Neutrophil (primary cell): Measurements from ENCODE around the gene ARHGAP22.

Experiments
- H3K27ac ChIP-seq: fragments of 200-600 bp; sonication (generic); 2 replicates; pipeline ENCODE4 v1.5.1; 2016; ENCODE audit warnings: mild to moderate bottlenecking, moderate library complexity
- H3K27me3 ChIP-seq: fragments of 200-600 bp; sonication (generic); 2 replicates; pipeline ENCODE4 v1.6.0; 2016; ENCODE audit warnings: mild to moderate bottlenecking
- H3K36me3 ChIP-seq: fragments of 200-600 bp; sonication (generic); 2 replicates; pipeline ENCODE4 v1.5.1; 2017
- H3K4me1 ChIP-seq, 2 experiments: fragments of 200-600 bp in 1 of 2; sonication (generic) in 1 of 2; 1 replicate in 1 of 2; 2 replicates in 1 of 2; pipeline versions ENCODE4 v1.5.1 to v1.6.1; 2013 to 2016; ENCODE audit warnings: low read depth in 1 of 2, low read length in 1 of 2, mild to moderate bottlenecking in 1 of 2, moderate library complexity in 1 of 2; ENCODE audit not compliant: control insufficient read depth in 1 of 2, insufficient read depth in 1 of 2
- H3K4me3 ChIP-seq, 2 experiments: fragments of 200-600 bp in 1 of 2; sonication (generic) in 1 of 2; 1 replicate in 1 of 2; 2 replicates in 1 of 2; pipeline ENCODE4 v1.5.1; 2013 to 2016; ENCODE audit warnings: low read depth in 1 of 2, low read length in 1 of 2, mild to moderate bottlenecking in 1 of 2, moderate library complexity in 1 of 2
- H3K9me3 ChIP-seq: fragments of 200-600 bp; sonication (generic); 2 replicates; pipeline ENCODE4 v1.5.1; 2016
- CTCF ChIP-seq: fragments of 200-600 bp; sonication (generic); IDR thresholded peaks from 2 replicates; pipeline ENCODE4 v1.5.1; 2016; ENCODE audit warnings: antibody characterized with exemption

Gene ARHGAP22

DNA sequence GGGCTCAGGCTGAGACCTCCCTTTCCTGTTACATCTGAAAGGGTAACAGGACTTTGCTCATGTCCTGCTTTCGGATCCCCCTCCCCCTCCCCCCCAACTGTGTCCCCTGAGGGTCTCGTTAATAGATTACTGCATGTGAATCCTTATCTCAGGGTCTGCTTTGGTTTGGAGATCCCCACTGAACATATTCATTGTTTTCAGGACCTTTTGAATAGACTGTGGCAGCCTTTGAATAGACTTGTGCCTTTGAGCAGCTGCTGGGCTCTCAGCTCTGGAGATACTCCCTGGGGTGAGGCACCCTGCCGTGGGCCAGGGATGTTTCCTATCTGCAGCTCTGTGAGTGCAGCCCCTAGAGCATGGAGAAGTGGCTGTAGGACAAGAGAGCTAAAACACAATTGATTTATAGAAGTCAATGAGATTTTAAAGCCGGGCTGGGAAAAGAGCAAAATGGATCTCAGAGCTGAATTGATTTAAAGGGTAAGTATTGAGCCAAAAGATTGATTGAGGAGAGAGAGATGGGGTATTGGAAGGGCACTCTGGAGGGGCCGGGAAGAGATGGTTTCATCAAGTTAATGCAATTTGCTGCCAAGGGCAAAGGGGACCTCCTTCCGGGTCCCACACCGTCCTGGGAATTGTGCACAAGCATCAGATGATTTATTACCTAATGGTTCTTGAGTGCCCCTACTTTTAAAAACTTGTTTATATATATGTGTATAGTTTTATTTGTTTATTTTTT is 9.9 kb downstream of the ARHGAP22 start:
- Histone ChIP-seq H3K9me3 (no peaks in the 10 kb centered on the region), H3K4me1 (no peaks in the 10 kb centered on the region), H3K27me3 (no peaks in the 10 kb centered on the region), H3K4me3 (no peak overlapping the region), H3K27ac (no peak overlapping the region), H3K36me3 (no peaks in the 10 kb centered on the region)
- TF ChIP-seq CTCF = no peak

DNA sequence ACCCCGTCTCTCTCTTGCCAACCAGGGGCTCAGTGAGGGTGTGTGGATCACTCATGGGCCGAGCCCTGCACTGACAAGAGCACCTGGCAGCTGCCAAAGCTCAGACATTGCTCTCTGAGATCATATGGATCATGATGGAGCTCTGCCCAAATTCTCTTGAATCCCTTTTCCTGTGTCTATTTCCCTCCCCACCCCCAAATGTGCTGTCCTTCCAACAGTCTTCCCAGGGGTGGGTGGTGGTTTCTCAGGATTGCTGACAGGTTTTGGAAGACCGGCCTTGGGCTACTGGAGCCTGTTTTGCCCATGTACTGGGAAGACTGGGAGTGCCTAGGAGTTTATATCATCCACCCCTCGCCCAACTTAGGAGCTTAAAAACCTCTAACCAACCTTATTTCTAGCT is 10.5 kb downstream of the ARHGAP22 start:
- Histone ChIP-seq H3K27me3 (no peaks in the 10 kb centered on the region), H3K36me3 (no peaks in the 10 kb centered on the region), H3K4me1 (no peaks in the 10 kb centered on the region), H3K4me3 (no peak overlapping the region), H3K9me3 (no peaks in the 10 kb centered on the region), H3K27ac (no peak overlapping the region)
- TF ChIP-seq CTCF = no peak

- Histone ChIP-seq H3K27me3 (no peaks in the 10 kb centered on the region), H3K4me1 (no peaks in the 10 kb centered on the region), H3K9me3 (no peaks in the 10 kb centered on the region), H3K36me3 (no peaks in the 10 kb centered on the region), H3K27ac (no peak overlapping the region), H3K4me3 (no peak overlapping the region)
- no peak for TF ChIP-seq CTCF
These were observed 12.5 kb downstream of the ARHGAP22 start for GRCh38 chr10:48592346-48592745.

DNA sequence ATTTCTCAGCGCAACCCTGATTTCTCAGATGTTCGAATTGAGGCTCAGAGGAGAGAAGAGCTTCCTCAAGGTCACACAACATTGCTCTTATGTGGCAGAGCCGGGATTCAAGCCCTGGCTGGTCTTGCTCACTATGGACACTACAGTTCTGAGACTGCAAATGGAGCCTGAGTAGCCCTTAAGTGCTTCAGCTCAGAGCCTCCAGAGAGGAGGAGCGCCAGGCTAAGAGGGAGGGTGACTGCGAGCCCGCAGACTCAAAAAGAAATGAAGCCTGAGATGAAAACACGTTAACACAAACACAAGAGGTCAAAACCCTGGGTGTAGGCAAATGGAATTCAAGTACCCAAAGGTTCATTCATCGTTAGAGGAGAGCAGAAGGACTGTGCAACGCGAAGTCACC is 13.9 kb downstream of the ARHGAP22 start:
- H3K4me1 ChIP-seq = no peaks in the 10 kb centered on the region
- H3K9me3 ChIP-seq = no peaks in the 10 kb centered on the region
- H3K4me3 ChIP-seq = no peak overlapping the region
- no peak for TF ChIP-seq CTCF
- no peaks in the 10 kb centered on the region for H3K27me3 ChIP-seq
- H3K27ac ChIP-seq = no peak overlapping the region
- no peaks in the 10 kb centered on the region for H3K36me3 ChIP-seq

GRCh38 chr10:48589266-48589665 is 15.6 kb downstream of the ARHGAP22 start:
- H3K36me3 ChIP-seq = no peaks in the 10 kb centered on the region
- H3K27me3 ChIP-seq = no peaks in the 10 kb centered on the region
- no peak for TF ChIP-seq CTCF
- H3K4me3 ChIP-seq = no peak overlapping the region
- no peaks in the 10 kb centered on the region for H3K9me3 ChIP-seq
- no peaks in the 10 kb centered on the region for H3K4me1 ChIP-seq
- H3K27ac ChIP-seq = no peak overlapping the region
